HEK293 (cell line): ENCODE measurements around the gene RNASE2.

Experiments
- BCL6B ChIP-seq: fragments of 450-650 bp; formaldehyde crosslinking; IDR thresholded peaks from 2 replicates; pipeline ENCODE4 v1.5.1; 2017; ENCODE audit warnings: missing biosample characterization, missing genetic modification characterization
- IKZF3 ChIP-seq: fragments of 450-650 bp; IDR thresholded peaks from 2 replicates; pipeline ENCODE4 v1.5.0; 2018; ENCODE audit warnings: missing biosample characterization, mild to moderate bottlenecking, missing genetic modification characterization, moderate library complexity
- KLF16 ChIP-seq: fragments of 450-650 bp; formaldehyde crosslinking; IDR thresholded peaks from 2 replicates; pipeline ENCODE4 v1.5.1; 2017; ENCODE audit warnings: missing biosample characterization, missing genetic modification characterization
- KLF7 ChIP-seq: fragments of 450-650 bp; formaldehyde crosslinking; IDR thresholded peaks from 2 replicates; pipeline ENCODE4 v1.5.1; 2016; ENCODE audit warnings: missing biosample characterization, missing genetic modification characterization, borderline replicate concordance
- PRDM1 ChIP-seq: fragments of 450-650 bp; formaldehyde crosslinking; IDR thresholded peaks from 2 replicates; pipeline ENCODE4; 2016; ENCODE audit warnings: missing biosample characterization, missing genetic modification characterization
- PRDM2 ChIP-seq: fragments of 450-650 bp; formaldehyde crosslinking; IDR thresholded peaks from 2 replicates; pipeline ENCODE4 v1.5.1; 2016; ENCODE audit warnings: missing biosample characterization, missing genetic modification characterization, borderline replicate concordance
- SP3 ChIP-seq: fragments of 450-650 bp; formaldehyde crosslinking; IDR thresholded peaks from 2 replicates; pipeline ENCODE4 v1.5.1; 2016; ENCODE audit warnings: missing biosample characterization, missing genetic modification characterization
- ZBTB1 ChIP-seq: fragments of 450-650 bp; formaldehyde crosslinking; IDR thresholded peaks from 2 replicates; pipeline ENCODE4 v1.5.1; 2016; ENCODE audit warnings: missing biosample characterization, missing genetic modification characterization
- ZBTB20 ChIP-seq: fragments of 450-650 bp; formaldehyde crosslinking; IDR thresholded peaks from 2 replicates; pipeline ENCODE4 v1.5.1; 2016; ENCODE audit warnings: missing biosample characterization, missing genetic modification characterization
- ZBTB26 ChIP-seq: fragments of 450-650 bp; formaldehyde crosslinking; optimal IDR thresholded peaks from 2 replicates; pipeline ENCODE3; 2016; ENCODE audit warnings: missing biosample characterization, mild to moderate bottlenecking, missing genetic modification characterization
- ZNF16 ChIP-seq: fragments of 450-650 bp; formaldehyde crosslinking; IDR thresholded peaks from 2 replicates; pipeline ENCODE4 v1.5.1; 2016; ENCODE audit warnings: low read depth, missing biosample characterization, missing genetic modification characterization
- ZNF248 ChIP-seq: fragments of 450-650 bp; formaldehyde crosslinking; IDR thresholded peaks from 2 replicates; pipeline ENCODE4 v1.5.1; 2017; ENCODE audit warnings: missing biosample characterization, missing genetic modification characterization
- ZNF354C ChIP-seq: fragments of 450-650 bp; formaldehyde crosslinking; IDR thresholded peaks from 2 replicates; pipeline ENCODE4 v1.5.1; 2016; ENCODE audit warnings: missing biosample characterization, missing genetic modification characterization, low read depth, borderline replicate concordance
- ZNF394 ChIP-seq: fragments of 450-650 bp; formaldehyde crosslinking; IDR thresholded peaks from 2 replicates; pipeline ENCODE4 v1.5.1; 2016; ENCODE audit warnings: missing biosample characterization, missing genetic modification characterization, mild to moderate bottlenecking, moderate library complexity, borderline replicate concordance
- ZNF416 ChIP-seq: fragments of 450-650 bp; formaldehyde crosslinking; IDR thresholded peaks from 2 replicates; pipeline ENCODE4 v1.5.1; 2016; ENCODE audit warnings: missing biosample characterization, missing genetic modification characterization
- ZNF426 ChIP-seq: fragments of 450-650 bp; formaldehyde crosslinking; IDR thresholded peaks from 2 replicates; pipeline ENCODE4 v1.5.1; 2017; ENCODE audit warnings: missing biosample characterization, missing genetic modification characterization, mild to moderate bottlenecking, inconsistent platforms, moderate library complexity
- ZNF449 ChIP-seq: fragments of 450-650 bp; formaldehyde crosslinking; IDR thresholded peaks from 2 replicates; pipeline ENCODE4 v1.5.1; 2017; ENCODE audit warnings: missing biosample characterization, mild to moderate bottlenecking, missing genetic modification characterization, moderate library complexity
- ZNF514 ChIP-seq: fragments of 450-650 bp; formaldehyde crosslinking; IDR thresholded peaks from 2 replicates; pipeline ENCODE4 v1.5.1; 2016; ENCODE audit warnings: missing biosample characterization, missing genetic modification characterization
- ZNF521 ChIP-seq: fragments of 450-650 bp; formaldehyde crosslinking; IDR thresholded peaks from 2 replicates; pipeline ENCODE4 v1.5.1; 2017; ENCODE audit warnings: missing biosample characterization, mild to moderate bottlenecking, missing genetic modification characterization
- ZNF530 ChIP-seq: fragments of 450-650 bp; formaldehyde crosslinking; IDR thresholded peaks from 2 replicates; pipeline ENCODE4 v1.5.1; 2016; ENCODE audit warnings: low read depth, missing biosample characterization, missing genetic modification characterization
- ZNF558 ChIP-seq: fragments of 450-650 bp; formaldehyde crosslinking; IDR thresholded peaks from 2 replicates; pipeline ENCODE4 v1.5.1; 2016; ENCODE audit warnings: missing biosample characterization, missing genetic modification characterization
- ZNF580 ChIP-seq: fragments of 450-650 bp; formaldehyde crosslinking; IDR thresholded peaks from 2 replicates; pipeline ENCODE4 v1.5.1; 2016; ENCODE audit warnings: missing biosample characterization, missing genetic modification characterization
- ZNF596 ChIP-seq: fragments of 450-650 bp; IDR thresholded peaks from 2 replicates; pipeline ENCODE4 v1.5.0; 2018; ENCODE audit warnings: missing biosample characterization, mild to moderate bottlenecking, missing genetic modification characterization, moderate library complexity
- ZNF600 ChIP-seq: fragments of 450-650 bp; formaldehyde crosslinking; IDR thresholded peaks from 2 replicates; pipeline ENCODE4 v1.5.1; 2016; ENCODE audit warnings: missing biosample characterization, missing genetic modification characterization
- ZNF621 ChIP-seq: fragments of 450-650 bp; formaldehyde crosslinking; IDR thresholded peaks from 2 replicates; pipeline ENCODE4 v1.5.1; 2017; ENCODE audit warnings: missing biosample characterization, missing genetic modification characterization
- ZNF660 ChIP-seq: fragments of 450-650 bp; IDR thresholded peaks from 2 replicates; pipeline ENCODE4 v1.5.1; 2018; ENCODE audit warnings: missing biosample characterization, mild to moderate bottlenecking, missing genetic modification characterization
- ZNF670 ChIP-seq: fragments of 450-650 bp; formaldehyde crosslinking; IDR thresholded peaks from 2 replicates; pipeline ENCODE4 v1.5.1; 2016; ENCODE audit warnings: missing biosample characterization, missing genetic modification characterization, low read depth
- ZNF791 ChIP-seq: fragments of 450-650 bp; formaldehyde crosslinking; IDR thresholded peaks from 2 replicates; pipeline ENCODE4 v1.5.1; 2016; ENCODE audit warnings: missing biosample characterization, missing genetic modification characterization
- ZSCAN30 ChIP-seq: fragments of 450-650 bp; IDR thresholded peaks from 2 replicates; pipeline ENCODE4 v1.5.1; 2018; ENCODE audit warnings: missing biosample characterization, mild to moderate bottlenecking, missing genetic modification characterization, moderate library complexity

The RNASE2 gene

GRCh38 chr14:20989787-20990600 is 34.7 kb downstream of the RNASE2 start, which contains the start of gene METTL17 (continued):
- TF ChIP-seq PRDM2 (tag by site-specific recombination) (no peak), ZNF580 (tag by site-specific recombination) (peak; percentile 77; the same call in 1 of the 2 replicates), ZNF416 (tag by site-specific recombination) (no peak), ZNF354C (tag by site-specific recombination) (no peak), ZNF521 (tag by site-specific recombination) (no peak), ZNF426 (tag by site-specific recombination) (no peak), PRDM1 (tag by site-specific recombination) (peak; percentile 80), ZNF558 (tag by site-specific recombination) (peak; percentile 11; the same call in 1 of the 2 replicates), ZBTB1 (tag by site-specific recombination) (no peak), ZNF791 (tag by site-specific recombination) (no peak), ZNF530 (tag by site-specific recombination) (no peak), ZNF660 (tag by site-specific recombination) (no peak), ZNF600 (tag by site-specific recombination) (no peak), SP3 (tag by site-specific recombination) (peak; percentile 84), ZBTB26 (tag by site-specific recombination) (peak; percentile 24), ZNF248 (tag by site-specific recombination) (no peak), ZNF16 (tag by site-specific recombination) (no peak), ZNF449 (tag by site-specific recombination) (peak; percentile 39; the same call in 1 of the 2 replicates), ZNF394 (tag by site-specific recombination) (peak; percentile 31; the same call in 1 of the 2 replicates), IKZF3 (tag by site-specific recombination) (no peak), ZNF621 (tag by site-specific recombination) (no peak), BCL6B (no peak), KLF7 (tag by site-specific recombination) (no peak), ZNF514 (tag by site-specific recombination) (no peak), KLF16 (tag by site-specific recombination) (0 out of 2 replicates have a peak, but pooled peaks have one; percentile 62), ZNF596 (no peak), ZBTB20 (tag by site-specific recombination) (no peak; the same call in 1 of the 2 replicates), ZNF670 (tag by site-specific recombination) (no peak), ZSCAN30 (tag by site-specific recombination) (peak; percentile 13; the same call in 1 of the 2 replicates)
